Testis (tissue), 2 donors: ENCODE data around the gene SLC2A10.

ENCODE experiments used
- POLR2A ChIP-seq: fragments of 450-650 bp; IDR thresholded peaks from one replicate; pipeline ENCODE4 v1.6.1; 2017; ENCODE audit warnings: antibody characterized with exemption, mild to moderate bottlenecking, moderate library complexity
- TF ChIP-seq, protein P1 (sequence below), 3 experiments: fragments of 450-650 bp in 2 of 3; fragments of 200-600 bp in 1 of 3; sonication (generic) in 1 of 3; IDR thresholded peaks; one replicate each; pipeline ENCODE4 v1.5.1; 2016 to 2019; ENCODE audit warnings: antibody characterized with exemption in 3 of 3, mild to moderate bottlenecking in 2 of 3, moderate library complexity in 1 of 3

DNA sequence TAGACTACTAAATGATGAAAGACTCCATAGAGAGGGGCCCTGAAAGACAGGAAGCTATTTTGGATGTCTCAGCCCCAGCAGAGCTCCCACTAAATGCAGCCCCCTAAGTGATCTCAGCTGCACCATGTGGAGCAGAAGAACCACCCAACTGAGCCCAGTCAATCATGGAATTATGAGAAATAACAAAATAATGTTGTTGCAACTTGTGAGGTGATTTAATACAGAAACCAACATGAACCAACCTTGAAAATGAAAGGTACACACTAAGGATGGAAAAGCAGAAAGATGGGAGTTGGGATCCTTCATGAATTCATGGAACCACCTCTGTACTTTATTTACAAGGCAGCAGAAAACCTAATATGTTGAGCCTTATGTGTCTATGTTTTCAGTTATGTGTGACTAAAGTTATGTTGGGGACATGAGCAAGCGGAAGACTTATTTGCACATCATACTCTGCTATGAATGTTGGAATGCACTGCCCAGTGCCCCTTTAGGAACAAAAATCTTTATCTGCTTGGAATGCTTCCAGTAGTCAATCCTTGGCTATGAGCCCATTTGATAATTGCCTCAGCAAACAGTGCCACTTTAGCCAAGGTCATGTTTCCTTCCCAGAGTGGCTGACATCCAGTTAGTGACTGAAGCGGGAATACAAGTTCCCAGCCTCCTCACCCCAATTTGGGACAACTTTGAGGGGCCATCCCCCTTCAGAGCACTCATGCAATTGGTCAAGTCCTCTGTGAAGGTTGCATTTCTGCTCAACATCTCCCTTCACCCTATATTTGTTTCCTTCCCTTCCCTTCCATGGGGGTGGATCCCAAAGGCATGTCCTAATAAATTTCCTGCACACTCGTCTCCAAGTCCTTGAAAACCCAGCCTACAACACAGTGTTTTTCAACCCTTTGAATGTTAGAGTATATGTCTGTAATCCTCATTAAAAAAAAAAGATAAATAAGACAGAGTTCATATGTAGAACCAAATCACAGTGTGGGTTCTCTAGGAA is 38.6 kb upstream of the SLC2A10 start:
- no peak for TF ChIP-seq POLR2A
- TF ChIP-seq, protein P1, sequence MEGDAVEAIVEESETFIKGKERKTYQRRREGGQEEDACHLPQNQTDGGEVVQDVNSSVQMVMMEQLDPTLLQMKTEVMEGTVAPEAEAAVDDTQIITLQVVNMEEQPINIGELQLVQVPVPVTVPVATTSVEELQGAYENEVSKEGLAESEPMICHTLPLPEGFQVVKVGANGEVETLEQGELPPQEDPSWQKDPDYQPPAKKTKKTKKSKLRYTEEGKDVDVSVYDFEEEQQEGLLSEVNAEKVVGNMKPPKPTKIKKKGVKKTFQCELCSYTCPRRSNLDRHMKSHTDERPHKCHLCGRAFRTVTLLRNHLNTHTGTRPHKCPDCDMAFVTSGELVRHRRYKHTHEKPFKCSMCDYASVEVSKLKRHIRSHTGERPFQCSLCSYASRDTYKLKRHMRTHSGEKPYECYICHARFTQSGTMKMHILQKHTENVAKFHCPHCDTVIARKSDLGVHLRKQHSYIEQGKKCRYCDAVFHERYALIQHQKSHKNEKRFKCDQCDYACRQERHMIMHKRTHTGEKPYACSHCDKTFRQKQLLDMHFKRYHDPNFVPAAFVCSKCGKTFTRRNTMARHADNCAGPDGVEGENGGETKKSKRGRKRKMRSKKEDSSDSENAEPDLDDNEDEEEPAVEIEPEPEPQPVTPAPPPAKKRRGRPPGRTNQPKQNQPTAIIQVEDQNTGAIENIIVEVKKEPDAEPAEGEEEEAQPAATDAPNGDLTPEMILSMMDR (IDR thresholded peaks at IDR 0.05) = no peak
